ENCODE measurements around the gene MACO1.

- TF ChIP-seq EZH2 (IDR thresholded peaks at IDR 0.05; ENCODE audit: low read depth, low read length, severe bottlenecking) (no peak), CTCF (IDR thresholded peaks at IDR 0.05; ENCODE audit: control extremely low read depth in 1 of 3, insufficient read depth in 1 of 3, low read depth in 1 of 3, low read length in 3 of 3) (no peak), CEBPB (IDR thresholded peaks at IDR 0.05; ENCODE audit: low read depth, low read length) (no peak), POLR2A (IDR thresholded peaks at IDR 0.05; ENCODE audit: control extremely low read depth in 1 of 2, low read depth in 2 of 2, low read length in 2 of 2) (no peak), JUND (IDR thresholded peaks at IDR 0.05; ENCODE audit: low read length) (no peak), HDAC6 (IDR thresholded peaks at IDR 0.05; ENCODE audit: low read depth, low read length) (no peak)
Measured at GRCh38 chr1:25540750-25541342, 110.1 kb downstream of the MACO1 start.
